Measurements from ENCODE around the gene CCHCR1. TPM values are rescaled to one million over a fixed set of nuclear protein-coding genes. Genes with fewer than 3 reads are reported as not detected.

Gene CCHCR1
- total RNA-seq, 1 experiment from 2014 or later = 31.3 TPM

DNA sequence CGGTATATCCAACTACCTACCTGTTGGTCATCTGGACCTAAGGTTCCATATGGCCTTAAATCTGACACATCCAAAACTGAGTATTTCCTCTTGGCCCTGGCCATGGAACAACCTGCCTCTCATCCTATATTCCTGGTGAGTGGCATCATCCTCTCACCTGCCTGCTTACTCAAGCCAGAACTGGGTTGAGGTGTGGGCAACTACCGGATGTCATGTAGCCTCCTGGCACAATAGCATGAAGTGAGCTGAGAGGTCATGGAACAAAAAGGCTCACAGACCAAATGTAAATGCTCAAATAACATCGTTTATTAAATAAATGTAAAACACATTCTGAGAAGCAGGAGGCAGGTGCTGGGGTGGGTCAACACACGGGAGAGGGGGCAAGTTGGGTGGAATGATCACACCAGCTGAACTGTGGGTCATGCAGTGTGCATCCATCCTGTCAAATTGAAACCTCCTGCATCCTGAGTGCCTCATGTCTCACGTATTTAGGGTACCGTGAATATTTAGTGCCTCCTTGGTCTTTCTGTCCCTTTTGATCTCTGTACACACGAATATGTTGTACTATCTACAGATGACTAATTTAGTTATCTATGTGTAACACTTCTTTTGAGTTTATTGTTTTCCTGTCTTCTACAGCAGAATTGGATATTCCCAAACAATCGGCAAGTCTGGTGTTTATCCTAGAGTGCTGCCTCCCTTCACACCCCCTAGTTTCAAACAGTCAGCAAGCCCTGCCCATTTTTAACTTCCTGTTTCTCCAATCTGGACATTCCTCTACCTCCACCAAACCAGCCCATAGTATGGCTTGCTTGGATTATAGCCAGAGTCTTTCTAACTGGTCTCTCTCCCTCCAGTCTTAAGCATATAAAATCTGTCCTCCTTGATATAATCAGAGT, 20.8 kb upstream of the CCHCR1 start:
- Histone ChIP-seq H3K9me3 (ENCODE audit: low read length) (no peaks in the 10 kb centered on the region), H3K4me1 (ENCODE audit: insufficient read depth, low read length) (no peaks in the 10 kb centered on the region), H4K20me1 (ENCODE audit: low read length) (no peaks in the 10 kb centered on the region), H3K79me2 (ENCODE audit: low read length) (no peaks in the 10 kb centered on the region), H3K4me3 (ENCODE audit: low read length) (no peak overlapping the region), H2AFZ (ENCODE audit: low read length) (no peak overlapping the region), H3K4me2 (ENCODE audit: low read length) (no peak overlapping the region), H3K9me2 (replicated peaks; ENCODE audit: low read length) (no peaks in the 10 kb centered on the region), H3K27ac (ENCODE audit: low read length) (no peak overlapping the region), H3F3A (ENCODE audit: low read length, unreplicated experiment) (no peaks in the 10 kb centered on the region), H3K9ac (ENCODE audit: low read length) (no peak overlapping the region), H3K27me3 (ENCODE audit: low read length) (no peaks in the 10 kb centered on the region), H3K36me3 (ENCODE audit: low read depth, low read length) (no peaks in the 10 kb centered on the region)
- TF ChIP-seq EZH2 (IDR thresholded peaks at IDR 0.05; ENCODE audit: low read length, unreplicated experiment) (no peak), EZH2phosphoT487 (IDR thresholded peaks at IDR 0.05; ENCODE audit: borderline replicate concordance, low read length) (no peak), CTCF (conservative IDR thresholded peaks at IDR 0.05; ENCODE audit: low read depth, low read length) (no peak)
- intact Hi-C loops (cut with micrococcal nuclease) = no loop called here
- DNase-seq (no peak), ATAC-seq (no peak)
- ChIA-PET POLR2A (ENCODE audit: unreplicated experiment) (no interaction called here), CTCF (no interaction called here)
- BruUV-seq (replicated peaks) = no TSS peak

DNA sequence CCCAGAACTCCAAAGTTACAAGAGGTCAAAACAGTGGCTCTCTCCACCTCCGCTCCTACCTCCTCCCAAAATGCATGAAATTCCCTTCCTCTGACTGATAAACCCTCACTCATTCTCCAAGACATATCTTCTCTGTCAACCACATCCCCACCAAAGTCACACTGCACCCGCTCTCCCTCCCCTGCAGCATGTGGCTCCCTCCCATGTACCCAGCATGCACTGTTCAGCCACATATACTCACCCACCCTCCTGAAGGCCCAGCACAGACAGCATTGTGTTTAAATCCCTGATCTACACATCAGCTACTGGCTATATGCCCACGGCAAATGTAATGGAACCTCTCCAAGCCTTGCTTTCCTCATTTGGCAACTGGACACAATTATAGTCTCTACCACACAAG, 18.4 kb upstream of the CCHCR1 start:
- H3K9me3 ChIP-seq (ENCODE audit: low read length) = no peaks in the 10 kb centered on the region
- DNase-seq = no peak
- BruUV-seq (replicated peaks) = no TSS peak
- H3K36me3 ChIP-seq (ENCODE audit: low read depth, low read length) = no peaks in the 10 kb centered on the region
- H3K27me3 ChIP-seq (ENCODE audit: low read length) = no peaks in the 10 kb centered on the region
- H4K20me1 ChIP-seq (ENCODE audit: low read length) = no peaks in the 10 kb centered on the region
- intact Hi-C loops (cut with micrococcal nuclease) = no loop called here
- H3K27ac ChIP-seq (ENCODE audit: low read length) = no peak overlapping the region
- H3F3A ChIP-seq (ENCODE audit: low read length, unreplicated experiment) = no peaks in the 10 kb centered on the region
- POLR2A ChIA-PET (ENCODE audit: unreplicated experiment) = interaction anchor here (0.6 kb wide), 1 partner anchor 44 kb away, joined by 3 read pairs; no protein-coding TSS in a partner anchor
- H3K4me1 ChIP-seq (ENCODE audit: insufficient read depth, low read length) = no peaks in the 10 kb centered on the region
- no peak overlapping the region for H3K9ac ChIP-seq (ENCODE audit: low read length)
- no peaks in the 10 kb centered on the region for H3K79me2 ChIP-seq (ENCODE audit: low read length)
- no peak for ATAC-seq
- H3K9me2 ChIP-seq (replicated peaks; ENCODE audit: low read length) = no peaks in the 10 kb centered on the region
- H3K4me3 ChIP-seq (ENCODE audit: low read length) = no peak overlapping the region
- no peak for TF ChIP-seq CTCF (conservative IDR thresholded peaks at IDR 0.05; ENCODE audit: low read depth, low read length)
- H3K4me2 ChIP-seq (ENCODE audit: low read length) = no peak overlapping the region
- CTCF ChIA-PET = no interaction called here
- H2AFZ ChIP-seq (ENCODE audit: low read length) = no peak overlapping the region

DNA sequence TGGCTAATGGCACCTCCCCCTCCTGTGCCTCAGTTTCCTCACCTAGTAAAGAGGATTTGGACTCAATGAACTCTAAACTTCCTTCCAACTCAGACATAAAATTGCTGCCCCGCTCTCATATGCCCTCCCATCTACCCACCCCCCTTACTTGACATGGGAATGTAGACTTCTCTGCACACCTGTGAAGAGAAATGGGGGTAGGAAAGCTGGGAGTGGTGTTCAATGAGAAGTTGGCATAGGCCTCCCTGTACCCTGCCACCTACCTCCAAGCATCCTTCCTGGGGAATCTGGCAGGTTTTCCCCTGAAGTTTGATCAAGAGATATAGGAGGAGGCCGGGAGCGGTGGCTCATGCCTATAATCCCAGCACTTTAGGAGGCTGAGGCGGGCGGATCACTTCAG, 16.8 kb upstream of the CCHCR1 start:
- peaks cover 2% of the 10 kb centered on the region for H3K4me1 ChIP-seq (ENCODE audit: insufficient read depth, low read length)
- intact Hi-C loops (cut with micrococcal nuclease) = no loop called here
- H3K27ac ChIP-seq (ENCODE audit: low read length) = no peak overlapping the region
- H3K79me2 ChIP-seq (ENCODE audit: low read length) = no peaks in the 10 kb centered on the region
- no peaks in the 10 kb centered on the region for H3K36me3 ChIP-seq (ENCODE audit: low read depth, low read length)
- DNase-seq = no peak
- TF ChIP-seq EZH2 (IDR thresholded peaks at IDR 0.05; ENCODE audit: low read length, unreplicated experiment) (no peak), CTCF (conservative IDR thresholded peaks at IDR 0.05; ENCODE audit: low read depth, low read length) (no peak)
- H3K4me2 ChIP-seq (ENCODE audit: low read length) = no peak overlapping the region
- H4K20me1 ChIP-seq (ENCODE audit: low read length) = no peaks in the 10 kb centered on the region
- H3K9me3 ChIP-seq (ENCODE audit: low read length) = no peaks in the 10 kb centered on the region
- H3K27me3 ChIP-seq (ENCODE audit: low read length) = no peaks in the 10 kb centered on the region
- H2AFZ ChIP-seq (ENCODE audit: low read length) = no peak overlapping the region
- CTCF ChIA-PET = interaction anchor here (0.6 kb wide), 1 partner anchor 523 kb away, joined by 4 read pairs; no protein-coding TSS in a partner anchor
- H3K9me2 ChIP-seq (replicated peaks; ENCODE audit: low read length) = no peaks in the 10 kb centered on the region
- POLR2A ChIA-PET (ENCODE audit: unreplicated experiment) = no interaction called here
- H3F3A ChIP-seq (ENCODE audit: low read length, unreplicated experiment) = no peaks in the 10 kb centered on the region
- no peak overlapping the region for H3K4me3 ChIP-seq (ENCODE audit: low read length)
- H3K9ac ChIP-seq (ENCODE audit: low read length) = no peak overlapping the region
- no peak for ATAC-seq
- BruUV-seq (replicated peaks) = no TSS peak
